ENCODE results near the gene TCAIM.

Gene TCAIM

DNA sequence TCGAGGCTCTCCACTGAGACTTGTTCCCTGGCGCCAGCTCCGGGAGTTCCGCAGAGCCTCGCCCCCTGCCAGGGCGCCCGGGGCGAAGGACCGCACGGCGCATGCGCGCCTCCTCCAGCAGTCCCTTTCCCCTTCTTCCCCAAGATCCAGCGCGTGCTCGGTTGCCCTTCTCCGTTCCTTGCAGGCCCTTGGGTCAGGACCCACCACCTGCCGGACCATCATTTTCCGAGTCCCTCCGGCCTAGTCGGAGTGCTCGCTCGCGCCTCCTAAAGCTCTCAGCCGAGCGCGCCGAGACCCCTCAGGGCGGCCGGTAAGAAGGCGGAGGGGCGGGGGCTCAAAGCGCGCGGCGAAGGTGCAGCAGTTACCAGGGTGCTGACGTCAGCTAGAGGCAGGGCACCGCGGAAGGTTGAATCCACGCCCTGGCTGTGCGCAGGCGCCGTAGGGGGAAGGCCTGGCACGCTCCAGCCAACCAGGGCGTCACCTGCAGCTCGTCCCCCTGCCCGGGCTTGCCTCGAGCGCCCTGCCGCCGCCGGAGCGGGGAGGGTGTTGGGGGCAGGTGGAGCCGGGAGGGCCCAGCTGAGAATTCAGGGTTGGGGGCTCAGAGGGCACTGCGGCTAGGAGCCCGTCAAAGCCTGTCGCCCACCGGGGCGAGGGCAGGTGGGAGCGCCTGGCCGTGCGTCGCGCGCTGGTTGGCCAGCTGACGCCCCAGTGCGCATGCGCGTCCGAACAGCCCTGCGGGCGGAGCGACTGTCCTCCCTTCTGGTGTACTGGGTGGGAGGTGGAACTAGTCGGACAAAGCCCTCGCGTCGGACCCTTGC lies at the start of gene TCAIM (continued):
- TF ChIP-seq, protein P1, sequence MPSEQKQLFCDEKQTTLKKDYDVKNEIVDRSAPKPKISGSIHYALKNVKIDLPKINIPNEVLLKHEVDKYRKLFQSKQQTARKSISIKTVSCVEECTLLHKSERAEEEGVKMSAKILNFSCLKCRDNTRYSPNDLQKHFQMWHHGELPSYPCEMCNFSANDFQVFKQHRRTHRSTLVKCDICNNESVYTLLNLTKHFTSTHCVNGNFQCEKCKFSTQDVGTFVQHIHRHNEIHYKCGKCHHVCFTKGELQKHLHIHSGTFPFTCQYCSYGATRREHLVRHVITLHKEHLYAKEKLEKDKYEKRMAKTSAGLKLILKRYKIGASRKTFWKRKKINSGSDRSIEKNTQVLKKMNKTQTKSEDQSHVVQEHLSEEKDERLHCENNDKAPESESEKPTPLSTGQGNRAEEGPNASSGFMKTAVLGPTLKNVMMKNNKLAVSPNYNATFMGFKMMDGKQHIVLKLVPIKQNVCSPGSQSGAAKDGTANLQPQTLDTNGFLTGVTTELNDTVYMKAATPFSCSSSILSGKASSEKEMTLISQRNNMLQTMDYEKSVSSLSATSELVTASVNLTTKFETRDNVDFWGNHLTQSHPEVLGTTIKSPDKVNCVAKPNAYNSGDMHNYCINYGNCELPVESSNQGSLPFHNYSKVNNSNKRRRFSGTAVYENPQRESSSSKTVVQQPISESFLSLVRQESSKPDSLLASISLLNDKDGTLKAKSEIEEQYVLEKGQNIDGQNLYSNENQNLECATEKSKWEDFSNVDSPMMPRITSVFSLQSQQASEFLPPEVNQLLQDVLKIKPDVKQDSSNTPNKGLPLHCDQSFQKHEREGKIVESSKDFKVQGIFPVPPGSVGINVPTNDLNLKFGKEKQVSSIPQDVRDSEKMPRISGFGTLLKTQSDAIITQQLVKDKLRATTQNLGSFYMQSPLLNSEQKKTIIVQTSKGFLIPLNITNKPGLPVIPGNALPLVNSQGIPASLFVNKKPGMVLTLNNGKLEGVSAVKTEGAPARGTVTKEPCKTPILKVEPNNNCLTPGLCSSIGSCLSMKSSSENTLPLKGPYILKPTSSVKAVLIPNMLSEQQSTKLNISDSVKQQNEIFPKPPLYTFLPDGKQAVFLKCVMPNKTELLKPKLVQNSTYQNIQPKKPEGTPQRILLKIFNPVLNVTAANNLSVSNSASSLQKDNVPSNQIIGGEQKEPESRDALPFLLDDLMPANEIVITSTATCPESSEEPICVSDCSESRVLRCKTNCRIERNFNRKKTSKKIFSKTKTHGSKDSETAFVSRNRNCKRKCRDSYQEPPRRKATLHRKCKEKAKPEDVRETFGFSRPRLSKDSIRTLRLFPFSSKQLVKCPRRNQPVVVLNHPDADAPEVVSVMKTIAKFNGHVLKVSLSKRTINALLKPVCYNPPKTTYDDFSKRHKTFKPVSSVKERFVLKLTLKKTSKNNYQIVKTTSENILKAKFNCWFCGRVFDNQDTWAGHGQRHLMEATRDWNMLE (tag by site-specific recombination; conservative IDR thresholded peaks at IDR 0.05; ENCODE audit: low read depth), result no peak
- TF ChIP-seq ZNF155 (tag by site-specific recombination; IDR thresholded peaks at IDR 0.05) (no peak), ZFHX2 (tag by site-specific recombination; conservative IDR thresholded peaks at IDR 0.05) (no peak), KLF9 (tag by site-specific recombination; IDR thresholded peaks at IDR 0.05; ENCODE audit: low read depth) (peak; percentile 74), ZSCAN5A (tag by site-specific recombination; IDR thresholded peaks at IDR 0.05) (no peak), KLF1 (tag by site-specific recombination; IDR thresholded peaks at IDR 0.05) (peak; percentile 49; the same call in 1 of the 2 replicates), ZNF654 (tag by site-specific recombination; IDR thresholded peaks at IDR 0.05; ENCODE audit: low read depth) (no peak), ZSCAN23 (tag by site-specific recombination; IDR thresholded peaks at IDR 0.05) (no peak), HOXD13 (CRISPR knock-in tag; IDR thresholded peaks at IDR 0.05; ENCODE audit: borderline replicate concordance) (no peak), ZNF776 (tag by site-specific recombination; IDR thresholded peaks at IDR 0.05; ENCODE audit: borderline replicate concordance) (no peak), SP2 (tag by site-specific recombination; IDR thresholded peaks at IDR 0.05) (peak; percentile 80), ZNF701 (tag by site-specific recombination; IDR thresholded peaks at IDR 0.05) (no peak), ZNF621 (tag by site-specific recombination; IDR thresholded peaks at IDR 0.05) (no peak), ZNF169 (tag by site-specific recombination; IDR thresholded peaks at IDR 0.05) (no peak), ZNF600 (tag by site-specific recombination; IDR thresholded peaks at IDR 0.05) (peak; percentile 76), ZNF660 (tag by site-specific recombination; IDR thresholded peaks at IDR 0.05) (no peak), ZFP69B (tag by site-specific recombination; IDR thresholded peaks at IDR 0.05) (no peak), PRDM2 (tag by site-specific recombination; IDR thresholded peaks at IDR 0.05; ENCODE audit: borderline replicate concordance) (no peak), ZNF114 (tag by site-specific recombination; IDR thresholded peaks at IDR 0.05) (no peak), ZNF248 (tag by site-specific recombination; IDR thresholded peaks at IDR 0.05) (no peak), ZNF624 (tag by site-specific recombination; IDR thresholded peaks at IDR 0.05) (no peak)
- TF ChIP-seq, protein P2, sequence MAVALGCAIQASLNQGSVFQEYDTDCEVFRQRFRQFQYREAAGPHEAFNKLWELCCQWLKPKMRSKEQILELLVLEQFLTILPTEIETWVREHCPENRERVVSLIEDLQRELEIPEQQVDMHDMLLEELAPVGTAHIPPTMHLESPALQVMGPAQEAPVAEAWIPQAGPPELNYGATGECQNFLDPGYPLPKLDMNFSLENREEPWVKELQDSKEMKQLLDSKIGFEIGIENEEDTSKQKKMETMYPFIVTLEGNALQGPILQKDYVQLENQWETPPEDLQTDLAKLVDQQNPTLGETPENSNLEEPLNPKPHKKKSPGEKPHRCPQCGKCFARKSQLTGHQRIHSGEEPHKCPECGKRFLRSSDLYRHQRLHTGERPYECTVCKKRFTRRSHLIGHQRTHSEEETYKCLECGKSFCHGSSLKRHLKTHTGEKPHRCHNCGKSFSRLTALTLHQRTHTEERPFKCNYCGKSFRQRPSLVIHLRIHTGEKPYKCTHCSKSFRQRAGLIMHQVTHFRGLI (tag by site-specific recombination; IDR thresholded peaks at IDR 0.05), result peak; percentile 84
- TF ChIP-seq, protein P3, sequence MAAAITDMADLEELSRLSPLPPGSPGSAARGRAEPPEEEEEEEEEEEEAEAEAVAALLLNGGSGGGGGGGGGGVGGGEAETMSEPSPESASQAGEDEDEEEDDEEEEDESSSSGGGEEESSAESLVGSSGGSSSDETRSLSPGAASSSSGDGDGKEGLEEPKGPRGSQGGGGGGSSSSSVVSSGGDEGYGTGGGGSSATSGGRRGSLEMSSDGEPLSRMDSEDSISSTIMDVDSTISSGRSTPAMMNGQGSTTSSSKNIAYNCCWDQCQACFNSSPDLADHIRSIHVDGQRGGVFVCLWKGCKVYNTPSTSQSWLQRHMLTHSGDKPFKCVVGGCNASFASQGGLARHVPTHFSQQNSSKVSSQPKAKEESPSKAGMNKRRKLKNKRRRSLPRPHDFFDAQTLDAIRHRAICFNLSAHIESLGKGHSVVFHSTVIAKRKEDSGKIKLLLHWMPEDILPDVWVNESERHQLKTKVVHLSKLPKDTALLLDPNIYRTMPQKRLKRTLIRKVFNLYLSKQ (tag by site-specific recombination; IDR thresholded peaks at IDR 0.05; ENCODE audit: borderline replicate concordance), result no peak

Data from HEK293 (cell line).